Neural cell (in vitro differentiated cells): Measurements from ENCODE around the gene TMED9.

ENCODE experiments used
- CTCF ChIP-seq: fragments of 450-650 bp; IDR thresholded peaks from 2 replicates; pipeline ENCODE4 v1.5.1; 2014; ENCODE audit warnings: antibody characterized with exemption, mild to moderate bottlenecking, moderate library complexity; ENCODE audit not compliant: poor library complexity, severe bottlenecking
- EP300 ChIP-seq: fragments of 450-650 bp; conservative IDR thresholded peaks from 2 replicates; pipeline ENCODE4 v1.6.1; 2014; ENCODE audit warnings: antibody characterized with exemption, mild to moderate bottlenecking, moderate library complexity; ENCODE audit not compliant: poor library complexity, severe bottlenecking
- EZH2 ChIP-seq: fragments of 200-600, 300-800 bp; shearing (Covaris generic), sonication (generic); IDR thresholded peaks from 2 replicates; pipeline ENCODE4 v1.6.1; 2014; ENCODE audit warnings: antibody characterized with exemption, low read length, borderline replicate concordance, mild to moderate bottlenecking; ENCODE audit not compliant: insufficient read depth, poor library complexity, severe bottlenecking
- POLR2AphosphoS5 ChIP-seq: IDR thresholded peaks from 2 replicates; pipeline ENCODE4 v1.6.1; 2012
- RAD21 ChIP-seq: fragments of 450-650 bp; conservative IDR thresholded peaks from 2 replicates; pipeline ENCODE4 v1.6.1; 2014; ENCODE audit warnings: antibody characterized with exemption, mild to moderate bottlenecking, moderate library complexity
- REST ChIP-seq: IDR thresholded peaks from 2 replicates; pipeline ENCODE4 v1.6.1; 2012; ENCODE audit warnings: borderline replicate concordance

GRCh38 chr5:177594071-177594470, 2.1 kb downstream of the TMED9 start:
- TF ChIP-seq RAD21 (no peak), CTCF (no peak), EP300 (no peak), POLR2AphosphoS5 (no peak), REST (no peak), EZH2 (no peak)
